Measurements from ENCODE around the gene GRIN2A.
"Not testable (repeated sequence)": the region's sequence is repeated elsewhere in the genome, so short reads cannot be mapped to it uniquely, and the experiment has no call there.

GRIN2A gene

GRCh38 chr16:9885467-9885866, 296.8 kb downstream of the GRIN2A start:
- TF ChIP-seq GABPA (IDR thresholded peaks at IDR 0.05; ENCODE audit: low read depth) = no peak
- no peak for TF ChIP-seq POLR2AphosphoS5 (IDR thresholded peaks at IDR 0.05; ENCODE audit: low read depth)
- no peak for TF ChIP-seq CTCF (IDR thresholded peaks at IDR 0.05; ENCODE audit: insufficient read depth, low read length)
- TF ChIP-seq REST (IDR thresholded peaks at IDR 0.05; ENCODE audit: insufficient replicate concordance, low read depth) = no peak
- no peak for TF ChIP-seq SPI1 (IDR thresholded peaks at IDR 0.05; ENCODE audit: borderline replicate concordance, low read depth)
- H3K4me3 ChIP-seq (replicated peaks; ENCODE audit: insufficient read depth, low read length) = no peak overlapping the region
- DNase-seq (ENCODE audit: low read depth in 1 of 2, low spot score in 1 of 2) = no peak
- H3K27me3 ChIP-seq (ENCODE audit: insufficient read depth, poor library complexity, severe bottlenecking) = no peaks in the 10 kb centered on the region
- H3K27ac ChIP-seq (replicated peaks) = no peak overlapping the region

- H3K4me3 ChIP-seq (replicated peaks; ENCODE audit: insufficient read depth, low read length); H3K27me3 ChIP-seq (ENCODE audit: insufficient read depth, poor library complexity, severe bottlenecking); DNase-seq (ENCODE audit: low read depth in 1 of 2, low spot score in 1 of 2); H3K27ac ChIP-seq (replicated peaks): not testable (repeated sequence)
Measured at GRCh38 chr16:9875981-9876380, 306.2 kb downstream of the GRIN2A start.

- no peaks in the 10 kb centered on the region for H3K27me3 ChIP-seq (ENCODE audit: insufficient read depth, poor library complexity, severe bottlenecking)
- H3K4me3 ChIP-seq (replicated peaks; ENCODE audit: insufficient read depth, low read length) = no peak overlapping the region
- DNase-seq (ENCODE audit: low read depth in 1 of 2, low spot score in 1 of 2) = no peak
- TF ChIP-seq GABPA (IDR thresholded peaks at IDR 0.05; ENCODE audit: low read depth) = no peak
- no peak for TF ChIP-seq CTCF (IDR thresholded peaks at IDR 0.05; ENCODE audit: insufficient read depth, low read length)
- TF ChIP-seq SPI1 (IDR thresholded peaks at IDR 0.05; ENCODE audit: borderline replicate concordance, low read depth) = no peak
- no peak for TF ChIP-seq REST (IDR thresholded peaks at IDR 0.05; ENCODE audit: insufficient replicate concordance, low read depth)
- TF ChIP-seq POLR2AphosphoS5 (IDR thresholded peaks at IDR 0.05; ENCODE audit: low read depth) = no peak
- no peak overlapping the region for H3K27ac ChIP-seq (replicated peaks)
Measured at GRCh38 chr16:9874219-9874618, 308.0 kb downstream of the GRIN2A start.

- Histone ChIP-seq H3K4me3 (replicated peaks; ENCODE audit: insufficient read depth, low read length) (no peak overlapping the region), H3K27me3 (ENCODE audit: insufficient read depth, poor library complexity, severe bottlenecking) (no peaks in the 10 kb centered on the region), H3K27ac (replicated peaks) (no peak overlapping the region)
- DNase-seq (ENCODE audit: low read depth in 1 of 2, low spot score in 1 of 2) = no peak
- TF ChIP-seq POLR2AphosphoS5 (IDR thresholded peaks at IDR 0.05; ENCODE audit: low read depth) (no peak), REST (IDR thresholded peaks at IDR 0.05; ENCODE audit: insufficient replicate concordance, low read depth) (no peak), SPI1 (IDR thresholded peaks at IDR 0.05; ENCODE audit: borderline replicate concordance, low read depth) (no peak), GABPA (IDR thresholded peaks at IDR 0.05; ENCODE audit: low read depth) (no peak), CTCF (IDR thresholded peaks at IDR 0.05; ENCODE audit: insufficient read depth, low read length) (no peak)
Measured at GRCh38 chr16:9870962-9871361, 311.3 kb downstream of the GRIN2A start.

Data from HL-60 (cell line).